Esophagus muscularis mucosa (tissue), 4 donors: ENCODE measurements around the gene RTL10. TPM values are rescaled to one million over a fixed set of nuclear protein-coding genes. Genes with fewer than 3 reads are reported as not detected.
"Not testable (repeated sequence)": the region's sequence is repeated elsewhere in the genome, so short reads cannot be mapped to it uniquely, and the experiment has no call there.

Source experiments
- DNase-seq: peaks from one replicate; pipeline ENCODE4 v3.0.0-alpha.2; 2017; ENCODE audit errors: extremely low spot score
- H3K27ac ChIP-seq, 4 donors: fragments of 200-600 bp; sonication (generic); replicated peaks in 1 of 4; 1 replicate in 3 of 4; 2 replicates in 1 of 4; pipeline ENCODE4 v1.5.1; 2016 to 2019; ENCODE audit warnings: mild to moderate bottlenecking in 1 of 4
- H3K27me3 ChIP-seq, 4 donors: fragments of 200-600 bp; sonication (generic); one replicate each; pipeline versions ENCODE4 v1.5.1 to v1.6.0; 2016 to 2019
- H3K36me3 ChIP-seq, 4 donors: fragments of 200-600 bp; sonication (generic); one replicate each; pipeline ENCODE4 v1.5.1; 2016 to 2019
- H3K4me1 ChIP-seq, 4 donors: fragments of 200-600 bp; sonication (generic); one replicate each; pipeline ENCODE4 v1.5.1; 2016 to 2019
- H3K4me3 ChIP-seq, 4 donors: fragments of 200-600 bp; sonication (generic); 1 replicate in 2 of 4; 2 replicates in 2 of 4; pipeline ENCODE4 v1.5.1; 2016 to 2019; ENCODE audit warnings: mild to moderate bottlenecking in 4 of 4, moderate library complexity in 1 of 4
- H3K9me3 ChIP-seq, 4 donors: fragments of 200-600 bp; sonication (generic); 1 replicate in 3 of 4; 2 replicates in 1 of 4; pipeline ENCODE4 v1.5.1; 2016 to 2019
- EP300 ChIP-seq: sonication (generic); formaldehyde crosslinking; IDR thresholded peaks from one replicate; pipeline ENCODE4 v1.6.1; 2017; ENCODE audit warnings: antibody characterized with exemption
- POLR2A ChIP-seq: fragments of 450-650 bp; IDR thresholded peaks from one replicate; pipeline ENCODE4 v1.6.1; 2017; ENCODE audit warnings: antibody characterized with exemption, moderate library complexity, mild to moderate bottlenecking, low read depth
- POLR2AphosphoS5 ChIP-seq, 2 donors: sonication (generic); formaldehyde crosslinking; IDR thresholded peaks; one replicate each; pipeline ENCODE4 v1.6.1; 2017; ENCODE audit warnings: antibody characterized with exemption in 2 of 2
- WGBS: methylation state at CpG from one replicate; pipeline ENCODE4 v1.1.5; 2018; 5-methylcytosine and 5-hydroxymethylcytosine counted together
- intact Hi-C: fragments of 100-400 bp; cut with DNase I; formaldehyde crosslinking; loops from one replicate; pipeline ENCODE4 v1.15.1; 2023
- total RNA-seq, 4 donors: library from RNA; depleted of rRNA; stranded (reverse); fragments of >200 nt; gene quantifications; one replicate each; pipeline versions ENCODE4 v1.1.0 to v1.2.1, GENCODE V29; 2016
- TF ChIP-seq, protein P1 (sequence below), 3 experiments: fragments of 200-600 bp in 2 of 3; fragments of 450-650 bp in 1 of 3; sonication (generic) in 2 of 3; IDR thresholded peaks; one replicate each; pipeline ENCODE4 v1.5.1; 2017 to 2019; ENCODE audit warnings: antibody characterized with exemption in 3 of 3, mild to moderate bottlenecking in 2 of 3, moderate library complexity in 1 of 3

Gene RTL10
- total RNA-seq, 4 donors from 2014 or later, result 5.6 to 14.8 (median 11.1) TPM

GRCh38 chr22:19886605-19887255 is 32.1 kb upstream of the RTL10 start:
- intact Hi-C loops, result no loop called here
- H3K27ac ChIP-seq, result no peak overlapping the region
- no peak for TF ChIP-seq POLR2AphosphoS5 (IDR thresholded peaks at IDR 0.05)
- no peak for TF ChIP-seq POLR2A
- TF ChIP-seq, protein P1, sequence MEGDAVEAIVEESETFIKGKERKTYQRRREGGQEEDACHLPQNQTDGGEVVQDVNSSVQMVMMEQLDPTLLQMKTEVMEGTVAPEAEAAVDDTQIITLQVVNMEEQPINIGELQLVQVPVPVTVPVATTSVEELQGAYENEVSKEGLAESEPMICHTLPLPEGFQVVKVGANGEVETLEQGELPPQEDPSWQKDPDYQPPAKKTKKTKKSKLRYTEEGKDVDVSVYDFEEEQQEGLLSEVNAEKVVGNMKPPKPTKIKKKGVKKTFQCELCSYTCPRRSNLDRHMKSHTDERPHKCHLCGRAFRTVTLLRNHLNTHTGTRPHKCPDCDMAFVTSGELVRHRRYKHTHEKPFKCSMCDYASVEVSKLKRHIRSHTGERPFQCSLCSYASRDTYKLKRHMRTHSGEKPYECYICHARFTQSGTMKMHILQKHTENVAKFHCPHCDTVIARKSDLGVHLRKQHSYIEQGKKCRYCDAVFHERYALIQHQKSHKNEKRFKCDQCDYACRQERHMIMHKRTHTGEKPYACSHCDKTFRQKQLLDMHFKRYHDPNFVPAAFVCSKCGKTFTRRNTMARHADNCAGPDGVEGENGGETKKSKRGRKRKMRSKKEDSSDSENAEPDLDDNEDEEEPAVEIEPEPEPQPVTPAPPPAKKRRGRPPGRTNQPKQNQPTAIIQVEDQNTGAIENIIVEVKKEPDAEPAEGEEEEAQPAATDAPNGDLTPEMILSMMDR (IDR thresholded peaks at IDR 0.05), result no peak
- no peak for TF ChIP-seq EP300

DNA sequence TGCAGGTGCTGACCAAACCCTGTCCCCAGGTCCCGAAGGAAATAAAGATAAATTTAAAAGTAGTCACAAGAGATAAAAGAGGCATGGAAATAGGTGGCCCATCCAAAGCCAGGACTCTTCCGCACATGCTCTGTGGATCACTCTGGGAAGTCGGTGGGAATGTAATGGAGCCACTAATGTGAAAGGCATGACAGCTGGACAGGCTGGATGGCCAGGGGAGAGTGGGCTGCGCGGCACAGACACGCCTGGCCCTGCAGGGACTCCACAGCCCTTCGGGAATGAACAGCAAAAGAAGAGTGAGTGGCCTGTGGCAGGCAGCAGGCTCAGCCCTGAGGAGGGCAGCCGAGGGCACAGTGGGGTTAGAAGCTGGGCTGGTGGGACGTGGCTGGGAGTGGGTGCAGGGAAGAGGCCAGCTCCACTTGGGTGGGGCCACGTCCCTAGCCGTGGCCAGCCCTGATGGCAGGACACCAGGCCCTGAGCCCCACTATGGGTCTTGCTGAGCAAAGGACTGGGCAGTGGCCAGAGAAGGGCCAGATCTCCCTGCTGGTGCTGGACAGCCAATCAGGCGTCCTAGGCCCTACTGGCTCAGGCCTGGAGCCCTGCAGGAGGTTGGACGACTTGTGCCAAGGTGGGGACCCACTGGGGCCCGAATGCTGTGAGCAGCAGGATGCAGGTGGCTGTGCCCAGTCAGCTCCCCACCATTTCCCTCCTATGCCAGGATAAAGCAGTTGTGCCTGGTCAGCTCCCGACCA is 31.3 kb upstream of the RTL10 start:
- H3K36me3 ChIP-seq, result peaks cover 0 to 36% (median 15%) of the 10 kb centered on the region in 4 donors
- 89% methylated on average over 14 of the region's 15 CpGs for WGBS
- no peaks in the 10 kb centered on the region for H3K27me3 ChIP-seq
- intact Hi-C loops, result no loop called here
- peaks cover 16 to 38% (median 32%) of the 10 kb centered on the region in 4 donors for H3K4me1 ChIP-seq
- no peak overlapping the region for H3K4me3 ChIP-seq
- no peaks in the 10 kb centered on the region for H3K9me3 ChIP-seq
- no peak overlapping the region for H3K27ac ChIP-seq
- no peak for DNase-seq
- TF ChIP-seq, protein P1 (IDR thresholded peaks at IDR 0.05), result no peak
- TF ChIP-seq POLR2AphosphoS5 (IDR thresholded peaks at IDR 0.05) (no peak), EP300 (no peak), POLR2A (no peak)

More at GRCh38 chr22:19886605-19887255, 32.1 kb upstream of the RTL10 start:
- Histone ChIP-seq H3K27me3 (no peaks in the 10 kb centered on the region), H3K36me3 (peaks cover 0 to 41% (median 18%) of the 10 kb centered on the region in 4 donors), H3K4me3 (no peak overlapping the region), H3K9me3 (no peaks in the 10 kb centered on the region), H3K4me1 (peaks cover 19 to 38% (median 32%) of the 10 kb centered on the region in 4 donors)
- WGBS, result 65% methylated on average over 12 of the region's 12 CpGs
- no peak for DNase-seq

GRCh38 chr22:19884954-19885751 is 30.5 kb upstream of the RTL10 start:
- TF ChIP-seq, protein P1 (IDR thresholded peaks at IDR 0.05), result no peak
- intact Hi-C loops, result no loop called here
- Histone ChIP-seq H3K9me3 (no peaks in the 10 kb centered on the region), H3K4me1 (peaks cover 24 to 43% (median 37%) of the 10 kb centered on the region in 4 donors), H3K4me3 (no peak overlapping the region), H3K27me3 (no peaks in the 10 kb centered on the region), H3K27ac (no peak overlapping the region), H3K36me3 (peaks cover 0 to 35% (median 15%) of the 10 kb centered on the region in 4 donors)
- WGBS, result 82% methylated on average over 10 of the region's 26 CpGs
- DNase-seq, result no peak

GRCh38 chr22:19884161-19884953 is 29.7 kb upstream of the RTL10 start:
- no peaks in the 10 kb centered on the region for H3K9me3 ChIP-seq
- no peak overlapping the region for H3K4me3 ChIP-seq
- DNase-seq, result no peak
- H3K27me3 ChIP-seq, result no peaks in the 10 kb centered on the region
- TF ChIP-seq, protein P1 (IDR thresholded peaks at IDR 0.05), result no peak
- TF ChIP-seq POLR2AphosphoS5 (IDR thresholded peaks at IDR 0.05) (no peak), POLR2A (no peak), EP300 (no peak)
- intact Hi-C loops, result no loop called here
- WGBS, result 94% methylated on average over 13 of the region's 15 CpGs
- H3K27ac ChIP-seq, result no peak overlapping the region
- H3K36me3 ChIP-seq, result peaks cover 0 to 33% (median 16%) of the 10 kb centered on the region in 4 donors
- peaks cover 24 to 50% (median 45%) of the 10 kb centered on the region in 4 donors for H3K4me1 ChIP-seq

GRCh38 chr22:19883446-19883845 is 28.8 kb upstream of the RTL10 start:
- peaks cover 0 to 29% (median 12%) of the 10 kb centered on the region in 4 donors for H3K36me3 ChIP-seq
- H3K9me3 ChIP-seq, intact Hi-C loops, H3K27me3 ChIP-seq, DNase-seq, H3K27ac ChIP-seq, H3K4me3 ChIP-seq: not testable (repeated sequence)
- H3K4me1 ChIP-seq, result peaks cover 24 to 54% (median 47%) of the 10 kb centered on the region in 4 donors
- WGBS, result 95% methylated on average over 8 of the region's 8 CpGs
